Mesodermal cell (in vitro differentiated cells): ENCODE results near the gene CASP10.

ENCODE experiments used
- H3K27ac ChIP-seq: 2 replicates; pipeline ENCODE4 v1.7.0; 2013; ENCODE audit warnings: mild to moderate bottlenecking, low read depth, low read length, moderate library complexity; ENCODE audit not compliant: severe bottlenecking
- H3K36me3 ChIP-seq: 2 replicates; pipeline ENCODE4 v1.7.1; 2013; ENCODE audit warnings: mild to moderate bottlenecking, low read length, moderate library complexity; ENCODE audit not compliant: control insufficient read depth, insufficient read depth
- H3K4me1 ChIP-seq: one replicate; pipeline ENCODE4 v1.7.1; 2013; ENCODE audit warnings: mild to moderate bottlenecking, low read length; ENCODE audit not compliant: insufficient read depth, control insufficient read depth, poor library complexity, severe bottlenecking
- H3K4me3 ChIP-seq: 2 replicates; pipeline ENCODE4 v1.7.0; 2013; ENCODE audit warnings: low read length, control low read depth, mild to moderate bottlenecking; ENCODE audit not compliant: insufficient read depth, poor library complexity, severe bottlenecking; ENCODE audit errors: extremely low read depth
- H3K9me3 ChIP-seq: 2 replicates; pipeline ENCODE4 v1.7.1; 2013; ENCODE audit warnings: mild to moderate bottlenecking, low read length, moderate library complexity; ENCODE audit not compliant: control insufficient read depth
- WGBS, 2 experiments: methylation state at CpG; one replicate each; pipeline ENCODE4 v1.1.5; 2013; ENCODE audit warnings: missing lambda C conversion rate in 2 of 2; ENCODE audit not compliant: insufficient coverage in 2 of 2; 5-methylcytosine and 5-hydroxymethylcytosine counted together

CASP10 gene

GRCh38 chr2:201261906-201262305 is 79.0 kb downstream of the CASP10 start:
- H3K27ac ChIP-seq: no peak overlapping the region
- 60 to 100% methylated on average over 1 of the region's 2 CpGs for WGBS, 2 experiments
- peaks cover 4% of the 10 kb centered on the region for H3K36me3 ChIP-seq

DNA sequence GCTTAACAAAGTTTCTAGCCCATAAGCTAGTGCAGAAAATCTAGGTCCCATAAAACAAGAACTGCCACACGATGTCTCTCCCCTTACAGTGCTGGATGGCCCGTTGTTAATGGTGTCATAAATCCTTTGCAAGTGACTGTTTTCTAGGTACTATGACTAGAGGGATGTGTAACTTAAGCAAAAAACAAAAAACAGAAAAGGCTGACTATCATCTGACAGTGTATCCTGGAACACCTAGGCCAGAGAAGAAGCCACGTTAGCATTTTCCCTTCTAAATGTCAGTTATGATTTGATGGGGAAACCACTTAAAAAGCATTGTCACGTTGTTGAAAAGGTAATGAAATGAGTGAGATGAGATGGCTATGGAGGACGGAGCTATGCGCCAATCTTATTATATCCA is 79.8 kb downstream of the CASP10 start:
- 67 to 86% methylated on average over 1 of the region's 6 CpGs for WGBS, 2 experiments
- Histone ChIP-seq H3K4me3 (no peak overlapping the region), H3K4me1 (peaks cover 6% of the 10 kb centered on the region), H3K36me3 (peaks cover 9% of the 10 kb centered on the region), H3K9me3 (no peaks in the 10 kb centered on the region), H3K27ac (no peak overlapping the region)

More at GRCh38 chr2:201261906-201262305, 79.0 kb downstream of the CASP10 start:
- H3K4me1 ChIP-seq: peaks cover 11% of the 10 kb centered on the region
- H3K4me3 ChIP-seq: no peak overlapping the region
- no peaks in the 10 kb centered on the region for H3K9me3 ChIP-seq

DNA sequence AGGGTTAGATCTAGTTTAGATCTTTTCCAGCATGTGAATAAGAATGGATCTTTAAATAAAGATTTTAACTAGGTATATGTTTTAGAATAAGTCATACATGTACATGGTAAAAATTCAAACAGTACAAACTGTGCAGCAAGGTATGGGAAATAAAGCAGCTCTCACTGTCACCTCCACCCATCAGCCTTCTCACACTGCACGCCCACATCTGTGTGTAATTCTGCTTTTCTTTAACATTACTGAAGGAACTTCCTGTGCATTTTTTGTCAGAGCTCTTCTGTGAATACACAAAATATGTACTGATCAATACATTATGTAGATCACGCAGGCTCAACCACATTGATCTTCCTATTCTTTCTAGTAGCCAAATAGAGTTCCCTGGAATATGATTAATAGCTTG is 80.8 kb downstream of the CASP10 start:
- H3K36me3 ChIP-seq: peaks cover 11% of the 10 kb centered on the region
- H3K4me1 ChIP-seq: peaks cover 6% of the 10 kb centered on the region
- H3K9me3 ChIP-seq: no peaks in the 10 kb centered on the region

GRCh38 chr2:201264472-201265173 is 81.7 kb downstream of the CASP10 start:
- H3K36me3 ChIP-seq: peaks cover 11% of the 10 kb centered on the region
- no peak overlapping the region for H3K4me3 ChIP-seq
- 94 to 95% methylated on average over 3 to 4 of the region's 7 CpGs for WGBS, 2 experiments
- peaks cover 6% of the 10 kb centered on the region for H3K4me1 ChIP-seq
- no peaks in the 10 kb centered on the region for H3K9me3 ChIP-seq
- no peak overlapping the region for H3K27ac ChIP-seq

More for the DNA sequence above, 80.8 kb downstream of the CASP10 start:
- no peak overlapping the region for H3K4me3 ChIP-seq
- no peak overlapping the region for H3K27ac ChIP-seq
- WGBS, 2 experiments: 86% methylated on average over 1 of the region's 2 CpGs; no CpG with 5 or more reads in 1 of the 2 experiments

GRCh38 chr2:201266629-201267028 is 83.7 kb downstream of the CASP10 start:
- no peak overlapping the region for H3K4me3 ChIP-seq
- WGBS, 2 experiments: 88% methylated on average over 1 of the region's 2 CpGs; no CpG with 5 or more reads in 1 of the 2 experiments
- no peak overlapping the region for H3K27ac ChIP-seq
- no peaks in the 10 kb centered on the region for H3K4me1 ChIP-seq
- H3K9me3 ChIP-seq: no peaks in the 10 kb centered on the region
- peaks cover 16% of the 10 kb centered on the region for H3K36me3 ChIP-seq

GRCh38 chr2:201267278-201268030 is 84.5 kb downstream of the CASP10 start:
- Histone ChIP-seq H3K4me3 (no peak overlapping the region), H3K27ac (no peak overlapping the region), H3K9me3 (no peaks in the 10 kb centered on the region), H3K36me3 (peaks cover 16% of the 10 kb centered on the region), H3K4me1 (no peaks in the 10 kb centered on the region)
- 94 to 98% methylated on average over 10 of the region's 12 CpGs for WGBS, 2 experiments

- H3K27ac ChIP-seq: no peak overlapping the region
- H3K4me1 ChIP-seq: no peaks in the 10 kb centered on the region
- no CpG with 5 or more reads among the region's 2 CpGs for WGBS, 2 experiments
- H3K4me3 ChIP-seq: no peak overlapping the region
- peaks cover 29% of the 10 kb centered on the region for H3K36me3 ChIP-seq
- no peaks in the 10 kb centered on the region for H3K9me3 ChIP-seq
These were observed 86.8 kb downstream of the CASP10 start for GRCh38 chr2:201269764-201270163.

- Histone ChIP-seq H3K4me1 (no peaks in the 10 kb centered on the region), H3K27ac (no peak overlapping the region), H3K9me3 (no peaks in the 10 kb centered on the region), H3K4me3 (no peak overlapping the region), H3K36me3 (peaks cover 29% of the 10 kb centered on the region)
- WGBS, 2 experiments: 96 to 97% methylated on average over 5 to 7 of the region's 9 CpGs
These were observed 87.5 kb downstream of the CASP10 start for GRCh38 chr2:201270293-201271001.

DNA sequence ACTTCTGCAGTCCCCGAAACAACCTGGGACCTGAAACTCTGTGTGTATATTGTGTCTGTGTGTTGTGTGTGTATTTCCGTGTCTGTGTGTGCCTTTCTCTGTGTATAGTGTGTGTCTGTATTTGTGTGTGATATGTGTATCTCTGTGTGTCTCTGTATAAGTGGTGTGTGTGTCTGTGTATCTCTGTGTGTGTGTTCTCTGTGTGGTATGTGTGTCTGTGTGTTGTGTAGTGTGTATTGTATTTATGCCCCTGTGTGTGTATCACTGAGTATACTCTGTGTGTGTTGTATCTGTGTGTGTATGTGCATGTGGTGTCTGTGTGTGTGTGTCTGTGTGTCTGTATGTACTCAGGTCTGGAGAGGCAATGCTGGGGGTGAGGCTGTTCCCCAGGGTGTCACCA is 89.0 kb downstream of the CASP10 start:
- no peak overlapping the region for H3K4me3 ChIP-seq
- 94 to 95% methylated on average over 2 of the region's 2 CpGs for WGBS, 2 experiments
- H3K27ac ChIP-seq: no peak overlapping the region
- no peaks in the 10 kb centered on the region for H3K4me1 ChIP-seq
- no peaks in the 10 kb centered on the region for H3K9me3 ChIP-seq
- H3K36me3 ChIP-seq: peaks cover 35% of the 10 kb centered on the region

DNA sequence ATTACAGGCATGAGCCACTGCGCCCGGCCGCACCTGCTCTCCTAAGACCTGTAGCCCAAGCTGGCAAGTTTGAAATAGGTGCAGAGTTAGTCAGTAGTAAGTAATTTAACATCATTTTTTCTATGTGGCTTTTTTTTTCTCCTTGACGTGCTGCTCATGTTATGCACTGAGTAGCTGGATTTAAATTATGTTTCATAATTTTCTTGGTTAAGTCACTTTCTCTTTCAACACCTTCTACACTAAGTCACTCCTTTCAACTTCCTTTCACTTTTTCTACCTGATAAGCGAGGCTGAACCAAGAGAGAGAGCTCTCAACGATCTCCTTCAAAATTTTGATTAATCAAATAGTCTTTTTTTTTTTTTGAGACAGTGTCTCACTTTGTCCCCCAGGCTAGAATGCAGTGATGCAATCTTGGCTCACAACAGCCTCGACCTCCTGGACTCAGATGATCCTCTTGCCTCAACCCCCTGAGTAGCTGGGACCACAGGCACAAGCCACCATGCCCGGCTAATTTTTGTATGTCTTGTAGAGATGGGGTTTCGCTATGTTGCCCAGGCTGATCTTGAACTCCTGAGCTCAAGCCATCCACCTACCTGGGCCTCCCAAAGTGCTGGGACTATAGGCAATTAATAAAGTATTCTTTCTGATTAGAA is 90.5 kb downstream of the CASP10 start:
- Histone ChIP-seq H3K27ac (no peak overlapping the region), H3K4me3 (no peak overlapping the region), H3K36me3 (peaks cover 31% of the 10 kb centered on the region), H3K4me1 (no peaks in the 10 kb centered on the region), H3K9me3 (no peaks in the 10 kb centered on the region)
- WGBS, 2 experiments: 78 to 96% methylated on average over 1 to 5 of the region's 9 CpGs
